AG04450 (cell line): ENCODE data around the gene CDKN1A. TPM values are rescaled to one million over a fixed set of nuclear protein-coding genes. Genes with fewer than 3 reads are reported as not detected.

Experiments used
- CTCF ChIA-PET: fragments of 300-600, 350-600 bp; formaldehyde crosslinking; extraction: SDS; loops from one replicate; lab custom pipeline; 2022; ENCODE audit warnings: antibody characterized with exemption, inconsistent platforms; lab: Charles Lee
- POLR2A ChIA-PET: fragments of 350-600 bp; formaldehyde crosslinking; extraction: SDS; loops from one replicate; lab custom pipeline; 2021; ENCODE audit warnings: antibody characterized with exemption, inconsistent platforms; lab: Yijun Ruan, JAX
- DNase-seq: peaks from one replicate; pipeline ENCODE4 v3.0.0-alpha.2; 2011; ENCODE audit warnings: low read depth, low spot score
- H3K27ac ChIP-seq: one replicate; pipeline ENCODE4 v1.5.1; 2012; ENCODE audit warnings: low read depth, low read length, control low read depth
- H3K27me3 ChIP-seq: one replicate; pipeline ENCODE4 v1.6.0; 2012; ENCODE audit warnings: low read length; ENCODE audit not compliant: control insufficient read depth, insufficient read depth
- H3K4me3 ChIP-seq: 2 replicates; pipeline ENCODE4 v1.5.1; 2011; ENCODE audit warnings: mild to moderate bottlenecking, low read depth, low read length, control low read depth
- H3K9me3 ChIP-seq: 2 replicates; pipeline ENCODE4 v1.5.1; 2012; ENCODE audit warnings: low read length; ENCODE audit not compliant: control insufficient read depth, insufficient read depth
- CTCF ChIP-seq: IDR thresholded peaks from 2 replicates; pipeline ENCODE4 v1.5.1; 2011; ENCODE audit warnings: low read depth, low read length, control low read depth, inconsistent platforms
- polyA plus RNA-seq: library from polyadenylated mRNA; depleted of rRNA; stranded (reverse); fragments of >200 nt; gene quantifications from 2 replicates; pipeline ENCODE4 v1.2.3, GENCODE V29; 2011

Gene CDKN1A
- polyA plus RNA-seq, 1 experiment: 722 TPM

- ChIA-PET CTCF (no interaction called here), POLR2A (no interaction called here)
- TF ChIP-seq CTCF: no peak
- peaks cover 38% of the 10 kb centered on the region for H3K27me3 ChIP-seq
- DNase-seq: no peak
- no peak overlapping the region for H3K27ac ChIP-seq
- no peak overlapping the region for H3K4me3 ChIP-seq
- H3K9me3 ChIP-seq: no peaks in the 10 kb centered on the region; the same call in 1 of the 2 replicates
Observed at GRCh38 chr6:36714511-36714910, 36.0 kb downstream of the CDKN1A start.

DNA sequence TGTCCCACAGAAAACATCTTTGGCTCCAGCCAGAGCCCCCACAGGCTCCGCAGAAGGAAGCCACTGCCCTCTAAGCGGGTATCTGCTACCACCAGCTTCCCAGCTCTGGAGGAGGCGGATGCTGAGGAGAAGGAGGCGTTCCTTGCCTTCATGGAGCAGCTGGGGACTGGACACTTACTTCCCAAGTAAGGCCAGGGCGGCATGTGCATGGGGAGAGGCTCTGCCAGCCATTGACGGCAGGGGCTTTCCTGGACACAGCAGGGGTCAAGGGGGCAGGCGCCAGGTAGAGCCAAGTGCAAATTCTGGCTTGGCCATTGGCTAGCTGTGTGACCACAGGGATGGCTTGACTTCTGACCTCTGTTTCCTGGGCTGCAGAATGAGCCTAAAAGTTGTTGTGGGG lies 37.0 kb downstream of the CDKN1A start:
- POLR2A ChIA-PET: no interaction called here
- CTCF ChIA-PET: no interaction called here
- DNase-seq: no peak
- Histone ChIP-seq H3K9me3 (no peaks in the 10 kb centered on the region; the same call in 1 of the 2 replicates), H3K4me3 (no peak overlapping the region), H3K27me3 (peaks cover 38% of the 10 kb centered on the region), H3K27ac (no peak overlapping the region)
- TF ChIP-seq CTCF: no peak

DNA sequence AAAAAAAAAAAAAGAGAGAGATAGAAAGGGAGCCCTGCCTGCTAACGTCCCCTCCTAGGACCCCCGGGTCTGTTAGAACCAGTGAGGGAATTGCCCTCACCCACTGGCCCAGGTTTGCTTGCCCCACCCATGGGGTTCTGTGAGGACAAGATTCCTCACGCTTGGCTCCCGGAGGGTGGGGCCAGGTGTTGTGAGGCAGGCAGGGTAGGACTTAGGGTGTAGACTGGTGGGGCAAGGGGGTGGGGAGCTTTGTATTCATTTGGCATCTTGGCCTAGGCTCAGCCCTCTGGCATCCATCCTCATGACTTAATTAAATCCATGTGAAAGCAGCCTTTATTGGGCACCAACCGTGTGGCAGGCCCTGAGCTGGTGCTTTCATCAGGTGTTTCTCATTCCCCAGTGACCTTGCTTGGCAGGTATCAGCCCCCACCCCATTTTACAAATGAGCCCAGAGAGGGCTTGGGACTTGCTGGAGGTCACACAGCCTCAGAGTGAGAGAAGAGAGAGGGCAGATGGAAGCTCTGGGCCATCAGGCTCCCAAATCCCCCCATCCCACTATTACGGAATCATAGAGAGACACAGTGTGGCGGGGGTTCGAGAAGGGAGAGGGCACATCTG lies 38.1 kb downstream of the CDKN1A start:
- no peak for DNase-seq
- no peak overlapping the region for H3K27ac ChIP-seq
- peaks cover 41% of the 10 kb centered on the region for H3K27me3 ChIP-seq
- ChIA-PET CTCF (interaction anchor here (1.6 kb wide), 1 partner anchor 42 kb away, joined by 4 read pairs; no protein-coding TSS in a partner anchor), POLR2A (no interaction called here)
- no peaks in the 10 kb centered on the region; the same call in 1 of the 2 replicates for H3K9me3 ChIP-seq
- H3K4me3 ChIP-seq: no peak overlapping the region
- TF ChIP-seq CTCF: no peak

DNA sequence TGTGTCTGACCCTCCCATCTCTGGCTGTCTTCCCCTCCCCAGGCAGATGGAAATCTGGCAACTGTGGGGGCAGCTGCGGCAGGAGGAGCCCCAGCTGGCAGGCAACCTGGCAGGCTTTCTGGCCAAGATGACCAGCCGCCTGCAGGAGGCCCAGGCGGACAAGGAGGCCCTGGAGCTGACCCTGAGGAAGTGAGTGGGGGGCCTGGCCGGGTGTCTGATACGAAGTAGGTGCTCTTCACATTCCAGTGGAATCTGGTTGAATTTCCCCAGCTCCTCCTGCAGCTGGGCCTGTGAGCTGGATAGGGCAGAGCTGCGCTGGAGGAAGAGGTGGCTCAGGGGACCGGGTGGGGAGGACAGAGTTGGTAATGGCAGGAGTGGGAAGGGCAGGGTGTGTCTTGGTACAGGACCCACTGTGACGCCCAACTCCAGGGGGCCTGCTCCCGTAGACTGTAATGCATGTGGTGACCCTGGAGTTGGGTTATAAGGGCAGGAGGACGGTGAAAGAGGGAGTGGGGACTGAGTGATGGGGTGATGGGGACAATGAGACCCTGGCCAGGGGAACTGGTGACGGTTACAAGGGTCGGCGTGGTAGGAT lies 38.8 kb downstream of the CDKN1A start:
- TF ChIP-seq CTCF: no peak
- Histone ChIP-seq H3K27me3 (peaks cover 42% of the 10 kb centered on the region), H3K27ac (no peak overlapping the region), H3K9me3 (no peaks in the 10 kb centered on the region; the same call in 1 of the 2 replicates), H3K4me3 (no peak overlapping the region)
- ChIA-PET CTCF (interaction anchor here (0.6 to 1.6 kb wide), 2 partner anchors 42 to 102 kb away, joined by 3 to 4 read pairs; no protein-coding TSS in a partner anchor), POLR2A (no interaction called here)
- DNase-seq: no peak
